WERI-Rb-1 (cell line): Measurements from ENCODE around the gene EYS.

Experiments
- DNase-seq: peaks from one replicate; pipeline ENCODE4 v3.0.0-alpha.2; 2020
- H3K27ac ChIP-seq: fragments of 250-450 bp; sonication (Bioruptor Pico); 2 replicates; pipeline ENCODE4 v1.5.1; 2020; ENCODE audit warnings: mild to moderate bottlenecking, moderate library complexity
- H3K27me3 ChIP-seq: fragments of 250-450 bp; sonication (Bioruptor Pico); 2 replicates; pipeline ENCODE4 v1.5.1; 2021; ENCODE audit warnings: mild to moderate bottlenecking, low read depth, moderate library complexity; ENCODE audit not compliant: insufficient read depth, severe bottlenecking
- H3K36me3 ChIP-seq: fragments of 250-450 bp; sonication (Bioruptor Pico); 2 replicates; pipeline ENCODE4 v1.5.1; 2020; ENCODE audit warnings: mild to moderate bottlenecking, moderate library complexity
- H3K4me3 ChIP-seq: 2 replicates; pipeline ENCODE4 v1.5.1; 2011; ENCODE audit warnings: low read depth, mild to moderate bottlenecking, control low read depth, low read length
- H3K9me3 ChIP-seq: fragments of 250-450 bp; sonication (Bioruptor Pico); 2 replicates; pipeline ENCODE4 v1.5.1; 2021; ENCODE audit warnings: mild to moderate bottlenecking, moderate library complexity; ENCODE audit not compliant: severe bottlenecking
- CTCF ChIP-seq: IDR thresholded peaks from 2 replicates; pipeline ENCODE4 v1.5.1; 2011; ENCODE audit warnings: low read depth, mild to moderate bottlenecking, control low read depth, inconsistent platforms, low read length

Gene EYS

GRCh38 chr6:65059568-65059967, 647.5 kb downstream of the EYS start:
- Histone ChIP-seq H3K9me3 (no peaks in the 10 kb centered on the region), H3K4me3 (no peak overlapping the region), H3K27me3 (no peaks in the 10 kb centered on the region), H3K27ac (no peak overlapping the region), H3K36me3 (no peaks in the 10 kb centered on the region)
- TF ChIP-seq CTCF: no peak
- DNase-seq: no peak

GRCh38 chr6:65055545-65055944, 651.5 kb downstream of the EYS start:
- TF ChIP-seq CTCF: no peak
- H3K36me3 ChIP-seq: no peaks in the 10 kb centered on the region
- no peaks in the 10 kb centered on the region for H3K27me3 ChIP-seq
- no peak overlapping the region for H3K4me3 ChIP-seq
- H3K9me3 ChIP-seq: no peaks in the 10 kb centered on the region
- H3K27ac ChIP-seq: no peak overlapping the region
- no peak for DNase-seq

GRCh38 chr6:65052626-65053025, 654.4 kb downstream of the EYS start:
- H3K27me3 ChIP-seq: no peaks in the 10 kb centered on the region
- H3K36me3 ChIP-seq: no peaks in the 10 kb centered on the region
- no peak for TF ChIP-seq CTCF
- DNase-seq: no peak
- H3K27ac ChIP-seq: no peak overlapping the region
- H3K4me3 ChIP-seq: no peak overlapping the region
- H3K9me3 ChIP-seq: no peaks in the 10 kb centered on the region

- H3K27me3 ChIP-seq: no peaks in the 10 kb centered on the region
- H3K9me3 ChIP-seq: no peaks in the 10 kb centered on the region
- no peak for TF ChIP-seq CTCF
- no peak overlapping the region for H3K4me3 ChIP-seq
- no peaks in the 10 kb centered on the region for H3K36me3 ChIP-seq
- H3K27ac ChIP-seq: no peak overlapping the region
- no peak for DNase-seq
Measured at GRCh38 chr6:65045801-65046200, 661.2 kb downstream of the EYS start.

- Histone ChIP-seq H3K27ac (no peak overlapping the region), H3K9me3 (no peaks in the 10 kb centered on the region), H3K36me3 (no peaks in the 10 kb centered on the region), H3K4me3 (no peak overlapping the region), H3K27me3 (no peaks in the 10 kb centered on the region)
- TF ChIP-seq CTCF: no peak
- DNase-seq: no peak
Measured at GRCh38 chr6:65014006-65014405, 693.0 kb downstream of the EYS start.

GRCh38 chr6:65006788-65007187, 700.2 kb downstream of the EYS start:
- Histone ChIP-seq H3K9me3 (no peaks in the 10 kb centered on the region), H3K4me3 (no peak overlapping the region), H3K36me3 (no peaks in the 10 kb centered on the region), H3K27ac (no peak overlapping the region), H3K27me3 (no peaks in the 10 kb centered on the region)
- DNase-seq: no peak
- TF ChIP-seq CTCF: no peak
